Measurements from ENCODE around the gene LTO1.
"Not testable (repeated sequence)": the region's sequence is repeated elsewhere in the genome, so short reads cannot be mapped to it uniquely, and the experiment has no call there.

The LTO1 gene

GRCh38 chr11:69704508-69705253 is 29.5 kb upstream of the LTO1 start:
- Mint-ChIP-seq H3K27ac (no peak overlapping the region), H3K36me3 (ENCODE audit: low read depth) (no peaks in the 10 kb centered on the region), H3K4me3 (no peak overlapping the region), H3K27me3 (peaks cover 54% of the 10 kb centered on the region), H3K9me3 (no peaks in the 10 kb centered on the region), H3K4me1 (ENCODE audit: low read depth) (peaks cover 6% of the 10 kb centered on the region)

- H3K4me1 Mint-ChIP-seq (ENCODE audit: low read depth): peaks cover 6% of the 10 kb centered on the region
- no peak within 1 kb of the TSS for H3K4me3 Mint-ChIP-seq
- H3K36me3 Mint-ChIP-seq (ENCODE audit: low read depth): no peaks in the 10 kb centered on the region
- H3K27me3 Mint-ChIP-seq: peaks cover 54% of the 10 kb centered on the region
- H3K9me3 Mint-ChIP-seq: no peaks in the 10 kb centered on the region
- H3K27ac Mint-ChIP-seq: no peak within 1 kb of the TSS
Measured at GRCh38 chr11:69703768-69704507, 28.8 kb upstream of the LTO1 start, which contains the start of gene FGF19. TSS of gene FGF19 (minus strand) at chr11:69704022. CDS start at chr11:69703876, 146 bp downstream.

- no peak overlapping the region for H3K4me3 Mint-ChIP-seq
- H3K27ac Mint-ChIP-seq: no peak overlapping the region
- peaks cover 51% of the 10 kb centered on the region for H3K27me3 Mint-ChIP-seq
- H3K9me3 Mint-ChIP-seq: no peaks in the 10 kb centered on the region
- H3K36me3 Mint-ChIP-seq (ENCODE audit: low read depth): no peaks in the 10 kb centered on the region
- peaks cover 6% of the 10 kb centered on the region for H3K4me1 Mint-ChIP-seq (ENCODE audit: low read depth)
Measured at GRCh38 chr11:69703453-69703767, 28.3 kb upstream of the LTO1 start.

- no peak overlapping the region for H3K27ac Mint-ChIP-seq
- no peak overlapping the region for H3K4me3 Mint-ChIP-seq
- peaks cover 6% of the 10 kb centered on the region for H3K4me1 Mint-ChIP-seq (ENCODE audit: low read depth)
- no peaks in the 10 kb centered on the region for H3K9me3 Mint-ChIP-seq
- no peaks in the 10 kb centered on the region for H3K36me3 Mint-ChIP-seq (ENCODE audit: low read depth)
- peaks cover 51% of the 10 kb centered on the region for H3K27me3 Mint-ChIP-seq
Measured at GRCh38 chr11:69702769-69703452, 27.8 kb upstream of the LTO1 start.

GRCh38 chr11:69702239-69702691 is 27.1 kb upstream of the LTO1 start:
- Mint-ChIP-seq H3K4me3 (no peak overlapping the region), H3K27ac (no peak overlapping the region), H3K9me3 (no peaks in the 10 kb centered on the region), H3K36me3 (ENCODE audit: low read depth) (no peaks in the 10 kb centered on the region), H3K27me3 (peaks cover 49% of the 10 kb centered on the region), H3K4me1 (ENCODE audit: low read depth) (peaks cover 6% of the 10 kb centered on the region)

GRCh38 chr11:69700278-69701140 is 25.4 kb upstream of the LTO1 start:
- H3K36me3 Mint-ChIP-seq (ENCODE audit: low read depth): no peaks in the 10 kb centered on the region
- no peak overlapping the region for H3K4me3 Mint-ChIP-seq
- H3K27ac Mint-ChIP-seq: no peak overlapping the region
- H3K9me3 Mint-ChIP-seq: no peaks in the 10 kb centered on the region
- peaks cover 6% of the 10 kb centered on the region for H3K4me1 Mint-ChIP-seq (ENCODE audit: low read depth)
- peaks cover 48% of the 10 kb centered on the region for H3K27me3 Mint-ChIP-seq

GRCh38 chr11:69699213-69699612 is 24.1 kb upstream of the LTO1 start:
- Mint-ChIP-seq H3K4me3 (no peak overlapping the region), H3K36me3 (ENCODE audit: low read depth) (no peaks in the 10 kb centered on the region), H3K9me3 (no peaks in the 10 kb centered on the region), H3K27me3 (peaks cover 43% of the 10 kb centered on the region), H3K4me1 (ENCODE audit: low read depth) (peaks cover 3% of the 10 kb centered on the region), H3K27ac (no peak overlapping the region)

GRCh38 chr11:69698362-69698761 is 23.2 kb upstream of the LTO1 start:
- peaks cover 2% of the 10 kb centered on the region for H3K4me1 Mint-ChIP-seq (ENCODE audit: low read depth)
- no peaks in the 10 kb centered on the region for H3K36me3 Mint-ChIP-seq (ENCODE audit: low read depth)
- peaks cover 42% of the 10 kb centered on the region for H3K27me3 Mint-ChIP-seq
- H3K4me3 Mint-ChIP-seq: no peak overlapping the region
- H3K27ac Mint-ChIP-seq: no peak overlapping the region
- H3K9me3 Mint-ChIP-seq: no peaks in the 10 kb centered on the region

- Mint-ChIP-seq H3K36me3 (ENCODE audit: low read depth) (no peaks in the 10 kb centered on the region), H3K4me1 (ENCODE audit: low read depth) (no peaks in the 10 kb centered on the region), H3K4me3 (no peak overlapping the region), H3K27ac (no peak overlapping the region), H3K27me3 (peaks cover 41% of the 10 kb centered on the region), H3K9me3 (no peaks in the 10 kb centered on the region)
Measured at GRCh38 chr11:69697861-69698260, 22.7 kb upstream of the LTO1 start.

- Mint-ChIP-seq H3K27me3 (peaks cover 41% of the 10 kb centered on the region), H3K4me3 (no peak overlapping the region), H3K4me1 (ENCODE audit: low read depth) (no peaks in the 10 kb centered on the region), H3K27ac (no peak overlapping the region), H3K9me3 (no peaks in the 10 kb centered on the region), H3K36me3 (ENCODE audit: low read depth) (no peaks in the 10 kb centered on the region)
Measured at GRCh38 chr11:69697469-69697843, 22.3 kb upstream of the LTO1 start.

- H3K4me3 Mint-ChIP-seq: no peak overlapping the region
- no peak overlapping the region for H3K27ac Mint-ChIP-seq
- H3K27me3 Mint-ChIP-seq: peaks cover 45% of the 10 kb centered on the region
Measured at GRCh38 chr11:69696749-69697468, 21.8 kb upstream of the LTO1 start.

GRCh38 chr11:69695995-69696394 is 20.8 kb upstream of the LTO1 start:
- H3K4me1 Mint-ChIP-seq (ENCODE audit: low read depth); H3K27ac Mint-ChIP-seq; H3K36me3 Mint-ChIP-seq (ENCODE audit: low read depth); H3K9me3 Mint-ChIP-seq; H3K4me3 Mint-ChIP-seq: not testable (repeated sequence)
- H3K27me3 Mint-ChIP-seq: peaks cover 45% of the 10 kb centered on the region

More at GRCh38 chr11:69696749-69697468, 21.8 kb upstream of the LTO1 start:
- Mint-ChIP-seq H3K9me3 (no peaks in the 10 kb centered on the region), H3K36me3 (ENCODE audit: low read depth) (no peaks in the 10 kb centered on the region), H3K4me1 (ENCODE audit: low read depth) (no peaks in the 10 kb centered on the region)

- peaks cover 43% of the 10 kb centered on the region for H3K27me3 Mint-ChIP-seq
- no peak overlapping the region for H3K27ac Mint-ChIP-seq
- no peaks in the 10 kb centered on the region for H3K4me1 Mint-ChIP-seq (ENCODE audit: low read depth)
- no peaks in the 10 kb centered on the region for H3K9me3 Mint-ChIP-seq
- H3K36me3 Mint-ChIP-seq (ENCODE audit: low read depth): no peaks in the 10 kb centered on the region
- no peak overlapping the region for H3K4me3 Mint-ChIP-seq
Measured at GRCh38 chr11:69695581-69695980, 20.4 kb upstream of the LTO1 start.

GRCh38 chr11:69694781-69695180 is 19.6 kb upstream of the LTO1 start:
- H3K9me3 Mint-ChIP-seq: no peaks in the 10 kb centered on the region
- no peak overlapping the region for H3K27ac Mint-ChIP-seq
- H3K27me3 Mint-ChIP-seq: peaks cover 44% of the 10 kb centered on the region
- H3K4me3 Mint-ChIP-seq: no peak overlapping the region
- H3K36me3 Mint-ChIP-seq (ENCODE audit: low read depth): no peaks in the 10 kb centered on the region
- peaks cover 2% of the 10 kb centered on the region for H3K4me1 Mint-ChIP-seq (ENCODE audit: low read depth)
